Hippocampal formation (tissue), 2 donors: ENCODE measurements around the gene MCAM.

Experiments used
- DNase-seq, 2 donors: peaks; one replicate each; lab custom pipeline; 2025; lab: John Stamatoyannopoulos, UW

The MCAM gene

DNA sequence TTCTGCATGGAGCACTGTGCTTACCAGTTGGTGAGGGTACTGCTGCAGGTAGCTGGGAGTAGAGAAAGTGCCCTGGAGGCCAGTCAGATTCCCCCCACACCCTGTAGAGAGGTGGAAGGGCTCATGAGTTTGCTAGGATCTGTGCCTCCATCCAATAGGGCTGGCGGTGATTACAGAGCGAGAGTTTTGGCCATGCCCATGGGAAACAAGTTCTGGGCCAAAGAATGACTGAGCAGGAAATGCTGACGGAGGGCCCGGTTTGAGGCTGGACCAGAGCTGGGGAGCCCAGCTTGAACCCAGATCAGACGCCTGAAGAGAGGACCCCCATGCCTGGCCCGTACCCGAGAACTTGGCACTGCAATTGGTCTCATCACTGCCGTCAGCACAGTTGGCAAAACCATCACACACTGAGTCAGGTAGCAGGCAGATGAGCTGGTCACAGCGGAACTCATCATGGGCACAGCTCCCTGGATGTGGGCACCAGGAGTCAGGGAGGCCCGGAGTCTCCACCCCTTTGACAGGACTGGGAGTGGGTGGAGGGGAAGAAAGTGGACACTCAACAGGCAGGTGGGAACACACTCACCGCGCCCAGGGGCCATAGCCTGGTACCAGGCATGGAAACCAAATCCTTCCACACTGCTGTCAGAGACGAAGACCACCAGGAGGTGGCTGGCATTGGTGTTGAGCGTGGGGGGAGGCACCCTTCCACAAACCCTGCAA is 27.5 kb upstream of the MCAM start:
- no peak for DNase-seq

- DNase-seq = no peak
Observed at GRCh38 chr11:119343726-119344125, 26.8 kb upstream of the MCAM start.

DNA sequence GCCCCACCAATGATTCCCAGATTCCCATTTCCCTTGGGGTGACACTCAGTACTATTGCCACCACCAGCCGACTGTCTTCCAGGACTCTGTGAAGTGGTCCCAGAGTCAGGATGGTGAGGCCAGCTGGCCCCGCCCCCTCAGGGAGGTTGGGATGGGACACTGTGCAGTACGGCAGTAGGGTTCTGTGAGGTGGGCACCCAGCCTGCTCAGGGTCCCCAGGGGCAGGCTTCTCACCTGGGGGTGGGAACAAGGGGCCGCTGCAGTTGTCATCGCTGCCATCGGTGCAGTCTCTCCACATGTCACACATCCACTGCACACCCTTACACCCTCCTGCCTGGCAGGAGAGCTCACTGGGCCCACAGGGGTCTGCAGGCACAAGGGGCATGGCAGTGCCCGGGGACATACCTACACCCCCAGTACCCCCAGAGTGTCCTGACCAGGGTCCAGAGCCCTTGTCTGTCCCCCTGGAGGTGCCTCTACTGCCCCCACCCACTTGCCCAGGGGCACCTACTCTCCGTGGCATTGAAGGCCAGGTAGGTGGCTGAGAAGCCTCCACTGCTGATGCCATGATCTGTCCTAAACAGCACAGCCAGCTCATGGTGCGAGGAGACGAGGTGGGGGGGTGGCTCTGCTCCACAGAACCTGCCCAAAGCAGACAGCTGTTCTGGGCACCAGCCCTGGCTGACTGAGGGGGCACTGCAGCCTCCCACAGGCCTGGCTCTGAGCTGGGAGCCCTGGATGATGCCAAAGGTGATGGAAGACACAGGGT is 25.6 kb upstream of the MCAM start:
- DNase-seq = no peak

DNA sequence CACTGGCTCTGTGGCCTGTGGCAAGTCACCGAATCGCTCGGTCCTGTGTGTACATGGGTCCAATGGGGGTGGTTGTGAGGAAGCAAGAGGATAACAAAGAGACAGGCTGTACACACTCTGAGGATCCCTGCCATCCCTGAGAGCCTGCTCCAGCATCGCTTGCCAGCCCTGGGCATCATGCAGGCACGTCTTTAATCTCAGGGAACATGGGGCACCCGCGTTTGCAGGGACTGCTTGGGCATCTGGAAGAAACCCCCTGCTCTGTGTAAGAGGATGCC is 25.0 kb upstream of the MCAM start:
- no peak for DNase-seq

DNA sequence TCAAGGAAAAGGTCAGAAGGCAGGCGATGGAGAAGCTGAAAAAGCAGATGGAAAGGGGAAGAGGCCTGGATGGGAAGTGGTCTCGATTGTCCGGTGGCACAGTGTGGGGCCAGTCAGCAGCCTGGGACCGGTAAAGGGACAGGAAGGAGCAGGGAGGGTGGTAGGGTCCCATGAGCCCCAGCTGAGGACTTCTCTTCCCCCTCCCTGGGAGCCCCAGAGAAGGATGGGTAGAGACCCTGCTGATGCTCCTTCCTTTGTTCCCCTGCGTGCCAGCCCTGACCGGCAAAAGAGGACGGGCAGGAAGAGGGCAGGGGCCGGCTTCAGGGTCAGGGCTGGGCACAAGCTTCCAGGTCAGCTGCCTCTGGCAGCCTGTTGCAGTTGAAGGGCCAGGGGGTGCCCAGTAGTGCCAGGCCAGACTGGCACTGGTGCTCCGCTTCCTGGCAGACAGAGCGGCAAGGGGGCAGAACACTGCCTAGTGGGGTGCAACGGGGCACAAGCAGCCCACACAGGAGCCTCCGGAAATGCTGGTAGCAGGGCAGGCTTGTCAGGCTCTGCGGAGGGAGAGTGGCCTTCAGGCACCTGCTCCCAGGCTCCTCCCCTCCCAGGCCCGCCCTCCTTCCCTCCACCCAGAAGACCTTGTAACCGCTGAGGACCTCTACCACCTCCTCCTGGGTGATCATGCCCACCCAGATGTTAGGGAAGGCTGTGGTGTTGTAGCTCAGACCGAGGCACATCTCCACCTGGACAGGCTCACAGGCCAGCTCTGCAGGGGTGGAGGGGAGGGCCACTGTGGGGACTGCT is 24.5 kb upstream of the MCAM start:
- DNase-seq = no peak

DNA sequence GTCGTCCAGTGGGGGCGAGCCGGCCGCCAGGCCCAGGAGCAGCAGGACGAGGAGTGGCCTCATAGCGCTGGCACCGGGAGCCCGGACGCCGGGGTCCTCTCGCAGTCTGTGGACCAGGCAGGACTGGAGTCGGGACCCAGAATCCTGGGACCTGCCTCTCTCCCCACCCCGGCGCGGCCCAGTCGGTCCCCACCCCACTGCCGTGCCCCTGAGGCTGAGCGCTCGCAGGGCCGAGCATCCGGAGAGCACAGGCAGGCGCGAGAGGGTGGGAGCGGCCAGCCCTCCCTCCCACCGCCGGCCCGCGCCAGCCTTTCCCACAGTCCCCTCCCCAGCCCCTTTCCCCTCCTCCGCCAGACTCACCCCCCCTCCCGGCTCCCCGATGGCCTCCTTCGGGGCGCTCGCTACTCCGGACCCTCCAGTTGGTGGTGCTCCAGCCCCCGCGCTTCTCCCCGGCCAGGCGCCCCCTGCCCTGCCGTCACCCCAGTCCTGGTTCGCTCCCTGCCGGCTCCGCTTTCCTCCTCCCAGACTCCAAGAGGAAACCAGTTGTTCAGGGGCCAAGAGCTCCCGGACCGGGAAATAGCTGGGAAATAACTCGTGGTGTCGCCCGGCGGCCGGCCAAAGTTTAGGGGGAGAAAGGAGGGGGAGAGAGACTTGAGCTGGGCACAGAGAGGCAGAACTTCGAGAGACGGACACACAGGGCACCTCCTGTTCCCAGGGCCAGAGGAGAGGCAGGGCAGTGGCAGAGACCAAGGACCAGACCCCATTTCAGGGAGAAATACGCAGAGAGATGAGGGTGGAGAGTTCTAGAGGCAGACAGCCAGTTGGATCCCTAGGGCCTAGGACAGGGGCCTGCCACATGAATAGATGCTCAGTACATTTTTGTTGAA is 23.6 kb upstream of the MCAM start, which contains the start of gene C1QTNF5:
C1QTNF5 (minus strand) TSS at position 549 of the 887 bp plus-strand sequence; CDS start at position 63, 486 bp downstream.
- peak; percentile 61 to 71 for DNase-seq

- DNase-seq = peak in 1 of 2 donors; percentile 54
Observed at GRCh38 chr11:119339589-119340334, 22.8 kb upstream of the MCAM start.

- no peak for DNase-seq
Observed at GRCh38 chr11:119338965-119339588, 22.1 kb upstream of the MCAM start.

DNA sequence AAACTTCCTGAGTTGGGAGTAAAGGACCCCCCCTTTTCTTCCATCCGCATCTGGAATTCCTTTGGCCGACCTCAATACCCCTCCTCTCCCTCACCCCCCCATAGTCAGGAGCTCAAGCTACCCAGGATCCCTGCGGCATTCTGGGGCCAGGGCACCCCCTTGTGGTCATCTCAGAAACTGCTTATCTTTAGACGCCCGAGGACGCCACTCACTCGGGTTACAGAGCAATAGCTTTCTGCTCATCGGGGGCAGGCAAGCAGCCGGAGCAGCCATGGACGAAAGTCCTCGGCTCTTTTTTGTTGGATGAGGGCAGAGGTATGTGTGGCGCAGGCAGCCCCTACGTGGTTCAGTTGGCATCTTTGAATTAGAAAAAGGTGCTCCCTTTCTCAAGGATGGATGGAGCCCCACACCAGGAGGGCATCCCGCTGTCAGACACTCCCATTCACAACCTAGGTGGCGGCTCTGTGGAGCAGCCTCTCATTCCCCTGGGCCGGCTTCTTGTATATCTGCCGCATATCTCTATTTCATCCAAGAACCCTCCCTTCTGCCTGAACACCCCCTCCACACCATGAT is 21.5 kb upstream of the MCAM start:
- DNase-seq = peak; percentile 58 to 59

DNA sequence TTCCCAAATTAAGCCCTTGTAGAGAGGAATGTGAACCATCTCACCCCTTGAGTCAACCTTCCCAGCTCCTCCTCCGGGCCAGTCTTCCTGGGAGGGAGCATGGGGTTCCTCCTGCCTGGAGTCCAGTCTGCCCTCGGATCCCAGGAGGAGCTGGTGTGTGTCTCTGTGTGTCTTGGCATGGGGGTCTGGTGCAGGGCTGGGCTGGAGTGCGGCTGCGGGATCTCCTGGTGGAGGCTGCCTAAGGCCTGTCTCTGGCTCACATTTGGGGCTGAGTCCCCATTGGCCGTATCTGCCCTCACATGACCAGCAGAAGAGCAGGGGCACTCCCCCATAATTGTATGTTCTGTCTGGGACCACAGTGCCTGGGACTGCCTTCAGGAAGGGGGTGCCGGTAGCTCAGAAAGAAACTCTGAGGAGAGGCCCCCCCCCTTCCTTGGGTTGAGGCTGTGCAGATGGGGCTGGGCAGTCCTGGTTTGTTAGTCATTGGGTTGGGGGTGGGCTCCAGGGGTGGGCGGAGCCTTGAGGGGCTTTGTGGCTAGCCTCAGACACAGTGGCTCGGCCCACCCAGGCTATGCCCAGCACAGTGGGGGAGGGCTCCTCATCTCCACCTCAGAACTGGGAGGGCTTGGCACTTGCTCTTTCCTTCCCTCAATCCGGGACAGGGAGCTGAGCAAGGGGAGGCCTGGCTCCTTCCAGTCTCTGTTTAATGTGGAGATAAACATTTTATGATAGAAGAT is 20.8 kb upstream of the MCAM start:
- no peak for DNase-seq

GRCh38 chr11:119336744-119337469 is 20.0 kb upstream of the MCAM start:
- no peak for DNase-seq

GRCh38 chr11:119335655-119336543 is 19.0 kb upstream of the MCAM start:
- peak in 1 of 2 donors; percentile 22 for DNase-seq

DNA sequence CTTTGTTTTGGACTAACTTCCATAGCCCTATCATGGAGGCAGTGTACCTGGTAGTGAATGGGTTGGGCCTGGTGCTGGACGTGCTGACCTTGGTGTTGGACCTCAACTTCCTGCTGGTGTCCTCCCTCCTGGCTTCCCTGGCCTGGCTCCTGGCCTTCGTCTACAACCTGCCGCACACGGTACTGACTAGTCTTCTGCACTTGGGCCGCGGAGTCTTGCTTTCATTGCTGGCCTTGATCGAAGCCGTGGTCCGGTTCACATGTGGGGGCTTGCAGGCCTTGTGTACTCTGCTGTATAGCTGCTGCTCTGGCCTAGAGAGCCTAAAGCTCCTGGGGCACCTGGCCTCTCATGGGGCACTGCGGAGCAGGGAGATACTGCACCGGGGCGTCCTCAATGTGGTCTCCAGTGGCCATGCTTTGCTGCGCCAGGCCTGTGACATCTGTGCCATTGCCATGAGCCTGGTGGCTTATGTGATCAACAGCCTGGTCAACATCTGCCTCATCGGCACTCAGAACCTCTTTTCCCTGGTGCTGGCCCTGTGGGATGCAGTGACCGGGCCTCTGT is 18.2 kb upstream of the MCAM start:
- DNase-seq = no peak

- peak; percentile 94 to 98 for DNase-seq
Observed at GRCh38 chr11:119334174-119334930, 17.4 kb upstream of the MCAM start, which contains the start of gene RNF26. Gene RNF26 (plus strand): TSS chr11:119334527. CDS start chr11:119335123, 596 bp downstream.

DNA sequence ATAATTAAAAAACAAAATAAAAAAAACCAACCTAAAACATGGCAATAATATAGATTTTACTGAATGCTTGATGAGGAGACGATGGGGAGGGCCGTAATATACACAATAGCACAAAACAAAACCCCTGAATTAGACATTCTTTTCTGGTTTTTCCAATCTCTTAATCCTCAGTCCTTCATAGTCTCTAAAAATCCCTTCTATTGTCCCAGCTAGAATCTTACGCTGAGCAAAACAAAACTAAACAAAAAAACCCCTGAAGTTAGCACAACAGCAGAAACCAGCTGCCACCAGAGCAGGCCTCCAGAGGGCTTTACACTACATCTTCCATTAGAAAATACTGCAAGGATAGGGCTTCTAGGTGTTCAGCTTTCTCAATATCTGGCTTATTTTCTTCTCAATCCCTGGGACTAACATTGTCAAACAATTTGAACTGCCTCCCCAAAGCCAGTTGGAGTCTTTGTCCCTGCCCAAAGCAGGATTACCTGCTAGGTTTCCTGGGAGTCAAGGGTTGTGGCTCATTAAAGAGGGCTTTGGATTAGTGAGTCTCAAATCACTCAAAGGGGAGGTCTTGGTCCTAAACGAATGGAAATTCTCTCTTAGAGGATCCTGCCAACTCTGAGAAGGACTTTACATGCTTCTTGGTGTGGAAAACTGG is 15.3 kb upstream of the MCAM start:
- DNase-seq = no peak

DNA sequence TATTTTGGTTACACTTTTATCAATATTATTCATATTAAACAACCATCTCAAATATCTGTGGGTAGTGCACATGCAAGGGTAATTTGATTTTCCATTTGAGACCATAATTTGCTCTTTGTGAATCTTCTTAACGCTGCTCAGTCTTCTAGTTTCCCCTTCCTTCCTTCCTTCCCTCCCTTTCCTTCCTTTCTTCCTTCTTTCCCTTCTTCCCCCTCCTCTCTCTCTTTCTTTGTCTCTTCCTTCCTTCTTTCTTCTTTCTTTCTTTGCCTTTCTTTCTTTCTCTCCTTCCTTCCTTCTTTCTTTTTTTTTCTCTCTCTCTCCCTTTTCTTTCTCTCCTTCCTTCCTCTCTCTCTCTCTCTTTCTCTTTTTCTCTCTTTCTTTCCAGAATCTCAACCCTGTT is 13.3 kb upstream of the MCAM start:
- DNase-seq = no peak
